ENCODE data around the gene PLEKHG1.

DNA sequence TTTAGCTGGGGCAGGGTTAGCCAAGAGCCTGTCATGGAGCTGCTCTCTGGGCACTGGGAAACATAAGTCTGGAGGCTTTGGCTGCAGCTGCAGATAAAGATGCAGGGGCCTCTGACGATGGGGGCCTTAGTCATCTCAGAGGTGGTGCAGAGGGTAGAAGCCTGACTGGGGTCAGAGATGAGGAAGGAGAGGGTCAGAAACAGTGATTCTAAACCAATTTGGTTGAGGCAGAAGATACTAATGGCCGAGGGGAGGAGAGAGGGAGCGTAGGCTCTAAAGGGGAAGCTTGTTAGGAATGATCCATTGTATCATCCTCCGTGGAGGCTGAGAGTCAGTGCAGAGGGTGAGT, 33.8 kb downstream of the PLEKHG1 start:
- TF ChIP-seq, protein P1, sequence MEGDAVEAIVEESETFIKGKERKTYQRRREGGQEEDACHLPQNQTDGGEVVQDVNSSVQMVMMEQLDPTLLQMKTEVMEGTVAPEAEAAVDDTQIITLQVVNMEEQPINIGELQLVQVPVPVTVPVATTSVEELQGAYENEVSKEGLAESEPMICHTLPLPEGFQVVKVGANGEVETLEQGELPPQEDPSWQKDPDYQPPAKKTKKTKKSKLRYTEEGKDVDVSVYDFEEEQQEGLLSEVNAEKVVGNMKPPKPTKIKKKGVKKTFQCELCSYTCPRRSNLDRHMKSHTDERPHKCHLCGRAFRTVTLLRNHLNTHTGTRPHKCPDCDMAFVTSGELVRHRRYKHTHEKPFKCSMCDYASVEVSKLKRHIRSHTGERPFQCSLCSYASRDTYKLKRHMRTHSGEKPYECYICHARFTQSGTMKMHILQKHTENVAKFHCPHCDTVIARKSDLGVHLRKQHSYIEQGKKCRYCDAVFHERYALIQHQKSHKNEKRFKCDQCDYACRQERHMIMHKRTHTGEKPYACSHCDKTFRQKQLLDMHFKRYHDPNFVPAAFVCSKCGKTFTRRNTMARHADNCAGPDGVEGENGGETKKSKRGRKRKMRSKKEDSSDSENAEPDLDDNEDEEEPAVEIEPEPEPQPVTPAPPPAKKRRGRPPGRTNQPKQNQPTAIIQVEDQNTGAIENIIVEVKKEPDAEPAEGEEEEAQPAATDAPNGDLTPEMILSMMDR (IDR thresholded peaks at IDR 0.05; ENCODE audit: low read length): no peak
- TF ChIP-seq EZH2 (IDR thresholded peaks at IDR 0.05; ENCODE audit: borderline replicate concordance, low read length): no peak
